Coronary artery (tissue), 2 donors: ENCODE results near the gene ANKRD62.
"Not testable (repeated sequence)": the region's sequence is repeated elsewhere in the genome, so short reads cannot be mapped to it uniquely, and the experiment has no call there.

ENCODE experiments used
- DNase-seq: peaks from one replicate; pipeline ENCODE4 v3.0.0-alpha.2; 2017; ENCODE audit warnings: low spot score
- H3K27ac ChIP-seq, 2 donors: fragments of 200-600 bp; sonication (generic); one replicate each; pipeline ENCODE4 v1.5.1; 2016 to 2019
- H3K4me3 ChIP-seq: fragments of 200-600 bp; sonication (generic); 2 replicates; pipeline ENCODE4 v1.5.1; 2016; ENCODE audit warnings: mild to moderate bottlenecking, moderate library complexity
- CTCF ChIP-seq: fragments of 200-600 bp; sonication (generic); IDR thresholded peaks from one replicate; pipeline ENCODE4 v1.5.1; 2019; ENCODE audit warnings: antibody characterized with exemption

Gene ANKRD62

GRCh38 chr18:12076424-12077140, 17.1 kb upstream of the ANKRD62 start:
- Histone ChIP-seq H3K4me3 (peak overlapping the region; percentile 65), H3K27ac (peak overlapping the region in 1 of 2 donors; percentile 77)
- no peak for TF ChIP-seq CTCF

GRCh38 chr18:12077994-12078393, 15.6 kb upstream of the ANKRD62 start:
- not testable (repeated sequence) for DNase-seq, H3K27ac ChIP-seq, H3K4me3 ChIP-seq

More at GRCh38 chr18:12076424-12077140, 17.1 kb upstream of the ANKRD62 start:
- no peak for DNase-seq

- no peak for TF ChIP-seq CTCF
- Histone ChIP-seq H3K4me3 (no peak overlapping the region), H3K27ac (no peak overlapping the region)
- DNase-seq, result no peak
These were observed 14.0 kb upstream of the ANKRD62 start for GRCh38 chr18:12079491-12080237.

- no peak overlapping the region for H3K4me3 ChIP-seq
- no peak for DNase-seq
- no peak overlapping the region for H3K27ac ChIP-seq
- TF ChIP-seq CTCF, result no peak
These were observed 8.5 kb upstream of the ANKRD62 start for GRCh38 chr18:12085136-12085535.

- Histone ChIP-seq H3K4me3 (no peak overlapping the region), H3K27ac (no peak overlapping the region)
- no peak for TF ChIP-seq CTCF
- no peak for DNase-seq
These were observed 7.9 kb upstream of the ANKRD62 start for GRCh38 chr18:12085786-12086185.

- no peak overlapping the region for H3K4me3 ChIP-seq
- H3K27ac ChIP-seq, result no peak overlapping the region
- TF ChIP-seq CTCF, result no peak
- DNase-seq, result no peak
These were observed 7.4 kb upstream of the ANKRD62 start for GRCh38 chr18:12086249-12086648.

GRCh38 chr18:12086677-12087470, 6.8 kb upstream of the ANKRD62 start:
- Histone ChIP-seq H3K27ac (no peak overlapping the region), H3K4me3 (no peak overlapping the region)
- no peak for TF ChIP-seq CTCF
- no peak for DNase-seq
